SU-DHL-6 (cell line): ENCODE results near the gene SLC22A4.

Experiments
- H2AFZ ChIP-seq: fragments of 200-600 bp; sonication (generic); 2 replicates; pipeline ENCODE4 v1.6.1; 2014; ENCODE audit warnings: low read depth, mild to moderate bottlenecking, moderate library complexity, mixed read lengths, antibody characterized with exemption, low read length; ENCODE audit not compliant: severe bottlenecking
- H3F3A ChIP-seq: fragments of 200-600 bp; shearing (Covaris generic); 2 replicates; pipeline ENCODE4 v1.6.0; 2016; ENCODE audit warnings: antibody characterized with exemption, mild to moderate bottlenecking; ENCODE audit not compliant: insufficient read depth
- H3K27ac ChIP-seq: fragments of 200-600 bp; sonication (generic); 2 replicates; pipeline ENCODE4 v1.5.1; 2016; ENCODE audit warnings: low read depth, mild to moderate bottlenecking, low read length, moderate library complexity, mixed read lengths
- H3K27me3 ChIP-seq: fragments of 200-600 bp; sonication (generic), shearing (Covaris generic); 2 replicates; pipeline ENCODE4 v1.6.0; 2014; ENCODE audit warnings: mild to moderate bottlenecking, low read length
- H3K36me3 ChIP-seq: fragments of 200-600 bp; sonication (generic); 2 replicates; pipeline ENCODE4 v1.6.1; 2014; ENCODE audit warnings: mild to moderate bottlenecking, low read length, mixed read lengths
- H3K4me2 ChIP-seq: fragments of 300-600, 200-600 bp; shearing (Covaris generic), sonication (generic); 2 replicates; pipeline ENCODE4 v1.6.0; 2014; ENCODE audit warnings: low read length, low read depth, mild to moderate bottlenecking; ENCODE audit not compliant: poor library complexity, severe bottlenecking
- H3K4me3 ChIP-seq: fragments of 200-600 bp; sonication (generic); 2 replicates; pipeline ENCODE4 v1.5.1; 2014; ENCODE audit warnings: antibody characterized with exemption, low read length, mild to moderate bottlenecking, mixed read lengths; ENCODE audit not compliant: insufficient read depth, poor library complexity, severe bottlenecking
- H3K79me2 ChIP-seq: fragments of 200-600 bp; sonication (generic); 2 replicates; pipeline ENCODE4 v1.6.1; 2014; ENCODE audit warnings: mild to moderate bottlenecking, low read length, moderate library complexity; ENCODE audit not compliant: insufficient read depth
- H3K9ac ChIP-seq: fragments of 200-600 bp; sonication (generic); 2 replicates; pipeline ENCODE4 v1.7.0; 2014; ENCODE audit warnings: mild to moderate bottlenecking, low read length
- H3K9me2 ChIP-seq: fragments of 200-600 bp; sonication (generic); replicated peaks from 2 replicates; pipeline ENCODE4 v1.6.1; 2014; ENCODE audit warnings: low read length; ENCODE audit not compliant: insufficient read depth
- H3K9me3 ChIP-seq: fragments of 200-600 bp; sonication (generic); 2 replicates; pipeline ENCODE4 v1.6.1; 2014; ENCODE audit warnings: low read length, mixed read lengths; ENCODE audit not compliant: insufficient read depth
- H4K20me1 ChIP-seq: fragments of 200-600 bp; sonication (generic); 2 replicates; pipeline ENCODE4 v1.6.1; 2014; ENCODE audit warnings: low read depth, mild to moderate bottlenecking, antibody characterized with exemption, low read length, moderate library complexity, mixed read lengths
- EZH2phosphoT487 ChIP-seq: fragments of 200-600 bp; sonication (generic), shearing (Covaris generic); conservative IDR thresholded peaks from 2 replicates; pipeline ENCODE4 v1.6.1; 2018; ENCODE audit warnings: mild to moderate bottlenecking, antibody characterized with exemption, low read length, moderate library complexity, mixed read lengths
- TF ChIP-seq, protein P1 (sequence below): fragments of 200-600 bp; sonication (generic); IDR thresholded peaks from one replicate; pipeline ENCODE4 v1.5.1; 2017; ENCODE audit warnings: antibody characterized with exemption, mild to moderate bottlenecking, low read length, moderate library complexity; ENCODE audit not compliant: insufficient read depth, poor library complexity, severe bottlenecking

SLC22A4 gene

GRCh38 chr5:132358775-132359174, 64.6 kb downstream of the SLC22A4 start:
- no peak overlapping the region for H3K4me3 ChIP-seq
- H2AFZ ChIP-seq: no peak overlapping the region
- no peak overlapping the region for H3K9ac ChIP-seq
- no peak overlapping the region for H3K4me2 ChIP-seq
- TF ChIP-seq EZH2phosphoT487: no peak
- TF ChIP-seq, protein P1, sequence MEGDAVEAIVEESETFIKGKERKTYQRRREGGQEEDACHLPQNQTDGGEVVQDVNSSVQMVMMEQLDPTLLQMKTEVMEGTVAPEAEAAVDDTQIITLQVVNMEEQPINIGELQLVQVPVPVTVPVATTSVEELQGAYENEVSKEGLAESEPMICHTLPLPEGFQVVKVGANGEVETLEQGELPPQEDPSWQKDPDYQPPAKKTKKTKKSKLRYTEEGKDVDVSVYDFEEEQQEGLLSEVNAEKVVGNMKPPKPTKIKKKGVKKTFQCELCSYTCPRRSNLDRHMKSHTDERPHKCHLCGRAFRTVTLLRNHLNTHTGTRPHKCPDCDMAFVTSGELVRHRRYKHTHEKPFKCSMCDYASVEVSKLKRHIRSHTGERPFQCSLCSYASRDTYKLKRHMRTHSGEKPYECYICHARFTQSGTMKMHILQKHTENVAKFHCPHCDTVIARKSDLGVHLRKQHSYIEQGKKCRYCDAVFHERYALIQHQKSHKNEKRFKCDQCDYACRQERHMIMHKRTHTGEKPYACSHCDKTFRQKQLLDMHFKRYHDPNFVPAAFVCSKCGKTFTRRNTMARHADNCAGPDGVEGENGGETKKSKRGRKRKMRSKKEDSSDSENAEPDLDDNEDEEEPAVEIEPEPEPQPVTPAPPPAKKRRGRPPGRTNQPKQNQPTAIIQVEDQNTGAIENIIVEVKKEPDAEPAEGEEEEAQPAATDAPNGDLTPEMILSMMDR: no peak
- no peaks in the 10 kb centered on the region for H3K9me3 ChIP-seq
- H3K27ac ChIP-seq: no peak overlapping the region
- H3K27me3 ChIP-seq: no peaks in the 10 kb centered on the region
- no peaks in the 10 kb centered on the region for H3F3A ChIP-seq
- no peaks in the 10 kb centered on the region for H3K36me3 ChIP-seq
- H3K79me2 ChIP-seq: no peaks in the 10 kb centered on the region
- H3K9me2 ChIP-seq: no peaks in the 10 kb centered on the region
- no peaks in the 10 kb centered on the region for H4K20me1 ChIP-seq

DNA sequence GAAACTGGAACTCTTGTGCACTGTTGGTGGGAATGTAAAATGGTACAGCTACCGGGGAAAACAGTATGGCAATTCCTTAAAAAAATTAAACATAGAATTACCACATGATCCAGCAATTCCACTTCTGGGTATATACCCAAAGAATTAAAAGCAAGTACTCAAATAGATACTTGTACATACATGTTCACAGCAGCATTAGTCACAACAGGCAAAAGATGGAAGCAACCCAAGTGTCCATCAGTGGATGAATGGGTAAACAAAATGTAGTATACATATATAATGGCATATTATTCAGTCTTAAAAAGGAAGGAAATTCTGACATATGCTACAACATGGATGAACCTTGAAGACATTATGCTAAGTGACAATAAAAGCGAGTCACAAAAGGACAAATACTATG, 67.9 kb downstream of the SLC22A4 start:
- no peak for TF ChIP-seq EZH2phosphoT487
- TF ChIP-seq, protein P1: no peak
- Histone ChIP-seq H2AFZ (no peak overlapping the region), H3K79me2 (no peaks in the 10 kb centered on the region), H3K9me2 (no peaks in the 10 kb centered on the region), H3K4me2 (no peak overlapping the region), H3K4me3 (no peak overlapping the region), H3K9me3 (no peaks in the 10 kb centered on the region), H3F3A (no peaks in the 10 kb centered on the region), H3K27me3 (no peaks in the 10 kb centered on the region), H4K20me1 (no peaks in the 10 kb centered on the region), H3K36me3 (no peaks in the 10 kb centered on the region), H3K27ac (no peak overlapping the region), H3K9ac (no peak overlapping the region)

GRCh38 chr5:132363431-132364112, 69.4 kb downstream of the SLC22A4 start:
- H2AFZ ChIP-seq: no peak overlapping the region
- H3F3A ChIP-seq: no peaks in the 10 kb centered on the region
- H3K9me3 ChIP-seq: no peaks in the 10 kb centered on the region
- no peak overlapping the region for H3K27ac ChIP-seq
- no peak overlapping the region for H3K4me3 ChIP-seq
- no peaks in the 10 kb centered on the region for H3K9me2 ChIP-seq
- H3K9ac ChIP-seq: no peak overlapping the region
- H4K20me1 ChIP-seq: no peaks in the 10 kb centered on the region
- H3K4me2 ChIP-seq: no peak overlapping the region
- H3K36me3 ChIP-seq: no peaks in the 10 kb centered on the region
- no peaks in the 10 kb centered on the region for H3K79me2 ChIP-seq
- H3K27me3 ChIP-seq: no peaks in the 10 kb centered on the region
- TF ChIP-seq, protein P1: no peak
- no peak for TF ChIP-seq EZH2phosphoT487
